HepG2 (cell line): ENCODE data around the gene RNASE1. TPM values are rescaled to one million over a fixed set of nuclear protein-coding genes. Genes with fewer than 3 reads are reported as not detected.

ENCODE experiments used
- ATAC-seq: fragments of 200-7000 bp; cut with Tn5 transposase; 3 replicates; pipeline ENCODE4 v1.9.1; 2020; ENCODE audit warnings: mild to moderate bottlenecking, moderate library complexity
- BruUV-seq: library from RNA; stranded (reverse); fragments of 400-500 nt; replicated peaks from 2 replicates; lab custom pipeline; 2021; lab: Mats Ljungman, UMichigan
- CTCF ChIA-PET: fragments of 300-600 bp; formaldehyde crosslinking; extraction: SDS; loops from one replicate; lab custom pipeline; 2021; ENCODE audit warnings: low total read pairs, inconsistent platforms, low intra/inter-chr PET ratio; lab: Yijun Ruan, JAX
- POLR2A ChIA-PET: fragments of 350-600 bp; sonication (Branson Sonifier 250); formaldehyde crosslinking; loops from one replicate; lab custom pipeline; 2020; ENCODE audit warnings: antibody characterized with exemption, inconsistent platforms; lab: Yijun Ruan, JAX
- DNase-seq: peaks from one replicate; pipeline ENCODE4 v3.0.0-alpha.2; 2015; ENCODE audit warnings: low spot score
- FAIRE-seq: peaks from 3 replicates; lab custom pipeline; 2011; peaks lifted over from hg19 to GRCh38; lab: Jason Lieb, UNC
- H2AFZ ChIP-seq: one replicate; pipeline ENCODE4 v1.6.1; 2011; ENCODE audit warnings: low read length, inconsistent platforms
- H3K27ac ChIP-seq: fragments of 300-600 bp; 3 replicates; pipeline ENCODE4 v1.8.0; 2011; ENCODE audit warnings: mixed run types, mild to moderate bottlenecking, mixed read lengths, low read length, inconsistent platforms; ENCODE audit not compliant: insufficient read depth; ENCODE audit errors: extremely low read length
- H3K27me3 ChIP-seq, 2 experiments: fragments of 200-600 bp in 1 of 2; 2 replicates in 1 of 2; 3 replicates in 1 of 2; pipeline versions ENCODE4 v1.6.0 to v1.8.0; 2011; ENCODE audit warnings: low read length in 2 of 2, mild to moderate bottlenecking in 2 of 2, moderate library complexity in 2 of 2, inconsistent platforms in 1 of 2; ENCODE audit not compliant: insufficient read depth in 2 of 2, control insufficient read depth in 1 of 2
- H3K36me3 ChIP-seq, 2 experiments: fragments of 200-600 bp in 1 of 2; replicated peaks in 1 of 2; 2 replicates in 1 of 2; 3 replicates in 1 of 2; pipeline versions ENCODE4 v1.5.1 to v1.8.0; 2011; ENCODE audit warnings: low read length in 2 of 2, inconsistent platforms in 1 of 2; ENCODE audit not compliant: insufficient read depth in 2 of 2, control insufficient read depth in 1 of 2
- H3K4me1 ChIP-seq: 2 replicates; pipeline ENCODE4 v1.5.1; 2012; ENCODE audit warnings: low read length, inconsistent platforms; ENCODE audit not compliant: insufficient read depth
- H3K4me2 ChIP-seq: 2 replicates; pipeline ENCODE4 v1.6.0; 2011; ENCODE audit warnings: low read depth, low read length, inconsistent platforms
- H3K4me3 ChIP-seq, 3 experiments: fragments of 200-600 bp in 1 of 3; sonication (generic), shearing (Covaris generic) in 1 of 3; replicated peaks in 1 of 3; 2 replicates each; pipeline ENCODE4 v1.5.1; 2011 to 2016; ENCODE audit warnings: low read length in 3 of 3, inconsistent platforms in 2 of 3, low read depth in 2 of 3, mild to moderate bottlenecking in 2 of 3, control low read depth in 1 of 3, mixed read lengths in 1 of 3; ENCODE audit not compliant: insufficient read depth in 1 of 3
- H3K79me2 ChIP-seq: one replicate; pipeline ENCODE4 v1.6.1; 2011; ENCODE audit warnings: low read length, inconsistent platforms; ENCODE audit not compliant: insufficient read depth
- H3K9ac ChIP-seq: 2 replicates; pipeline ENCODE4 v1.6.0; 2011; ENCODE audit warnings: mild to moderate bottlenecking, low read depth, low read length, inconsistent platforms; ENCODE audit not compliant: insufficient read depth
- H3K9me3 ChIP-seq: 2 replicates; pipeline ENCODE4 v1.5.1; 2012; ENCODE audit warnings: mild to moderate bottlenecking, low read length
- H4K20me1 ChIP-seq: 2 replicates; pipeline ENCODE4 v1.6.0; 2011; ENCODE audit warnings: inconsistent platforms, mild to moderate bottlenecking, low read length, moderate library complexity; ENCODE audit not compliant: insufficient read depth
- HMG20A ChIP-seq: IDR thresholded peaks from 2 replicates; pipeline ENCODE4 v1.6.1; 2016; ENCODE audit warnings: borderline replicate concordance
- LRRFIP1 ChIP-seq: sonication (generic); formaldehyde crosslinking; conservative IDR thresholded peaks from 2 replicates; pipeline ENCODE4 v1.4.0; 2020; ENCODE audit warnings: missing genetic modification reagents
- MLXIP ChIP-seq: sonication (generic); formaldehyde crosslinking; IDR thresholded peaks from 2 replicates; pipeline ENCODE4 v1.9.0; 2021; ENCODE audit warnings: missing genetic modification reagents, borderline replicate concordance
- NPAS2 ChIP-seq: sonication (generic); formaldehyde crosslinking; IDR thresholded peaks from 2 replicates; pipeline ENCODE4 v1.8.0; 2022; ENCODE audit warnings: mild to moderate bottlenecking, missing genetic modification reagents, borderline replicate concordance
- ZNF280B ChIP-seq: sonication (generic); formaldehyde crosslinking; IDR thresholded peaks from 2 replicates; pipeline ENCODE4 v1.5.0; 2020; ENCODE audit warnings: missing genetic modification reagents, mild to moderate bottlenecking, borderline replicate concordance
- ZNF451 ChIP-seq: sonication (generic); formaldehyde crosslinking; IDR thresholded peaks from 2 replicates; pipeline ENCODE4 v1.5.0; 2020; ENCODE audit warnings: mild to moderate bottlenecking, missing genetic modification reagents
- ZNF652 ChIP-seq: IDR thresholded peaks from 2 replicates; pipeline ENCODE4 v1.6.1; 2016; ENCODE audit warnings: low read depth, borderline replicate concordance
- WGBS: methylation state at CpG from one replicate; pipeline ENCODE4 v1.1.6; 2017; ENCODE audit warnings: low lambda C conversion rate; 5-methylcytosine and 5-hydroxymethylcytosine counted together
- in situ Hi-C: cut with HindIII; loops from 2 replicates; pipeline ENCODE4 v1.10.0; 2017; ENCODE audit warnings: low pct_unique_long_range_greater_than_20kb; ENCODE audit not compliant: extremely low pct_ligation_motif_present
- intact Hi-C: fragments of 100-400 bp; cut with micrococcal nuclease; formaldehyde crosslinking; loops from one replicate; pipeline ENCODE4 v1.10.0; 2022; ENCODE audit not compliant: unreplicated experiment
- polyA plus RNA-seq, 8 experiments: library from polyadenylated mRNA; depleted of rRNA in 3 of 8; stranded (reverse) in 7 of 8; unstranded in 1 of 8; fragments of >200 nt; fragmentation: Illumina TruSeq in 4 of 8; extraction: Trizol in 4 of 8; gene quantifications; 2 replicates each; pipeline versions ENCODE4 v1.2.1 to v1.2.3, GENCODE V29; 2011 to 2016; ENCODE audit warnings: low read depth in 4 of 8, missing spikeins in 1 of 8, mixed read lengths in 1 of 8; ENCODE audit not compliant: insufficient read depth in 1 of 8
- total RNA-seq, 5 experiments: library from RNA; depleted of rRNA; stranded (reverse); fragments of >200 nt; fragmentation: Illumina TruSeq; extraction: Trizol; gene quantifications; 2 replicates each; pipeline ENCODE4 v1.2.3, GENCODE V29; 2016; ENCODE audit warnings: low read depth in 1 of 5

RNASE1 gene
- total and polyA plus RNA-seq, 2 of the 13 experiments (the other 11 are each of a cell fraction or from before 2014, with no cell fraction given), result not detected

GRCh38 chr14:20798932-20799331 is 3.7 kb downstream of the RNASE1 start (continued):
- TF ChIP-seq ZNF280B (CRISPR knock-in tag), result no peak

- no peaks in the 10 kb centered on the region for H3K36me3 ChIP-seq
- H3K27ac ChIP-seq, result no peak overlapping the region
- DNase-seq (no peak), FAIRE-seq (no peak), ATAC-seq (no peak)
- 54% methylated on average over 7 of the region's 7 CpGs for WGBS
- no peak overlapping the region for H3K9ac ChIP-seq
- H3K4me2 ChIP-seq, result no peak overlapping the region
- H3K79me2 ChIP-seq, result no peaks in the 10 kb centered on the region
- in situ Hi-C loops (no loop called here), intact Hi-C loops (no loop called here)
- no peaks in the 10 kb centered on the region for H3K9me3 ChIP-seq
- peaks cover 2 to 9% of the 10 kb centered on the region in 2 experiments; a peak in 3 of 5 replicates for H3K27me3 ChIP-seq
- POLR2A ChIA-PET, result no interaction called here
- BruUV-seq, result no TSS peak
- TF ChIP-seq LRRFIP1 (CRISPR knock-in tag), result no peak
- no peak for TF ChIP-seq NPAS2 (CRISPR knock-in tag)
- TF ChIP-seq ZNF652 (CRISPR knock-in tag), result no peak
- TF ChIP-seq ZNF451 (CRISPR knock-in tag), result no peak
- no peak for TF ChIP-seq HMG20A (CRISPR knock-in tag)
- no peak for TF ChIP-seq MLXIP (CRISPR knock-in tag)
- H4K20me1 ChIP-seq, result no peaks in the 10 kb centered on the region
- H3K4me1 ChIP-seq, result peaks cover 25% of the 10 kb centered on the region
- H2AFZ ChIP-seq, result no peak overlapping the region
- CTCF ChIA-PET, result no interaction called here
- no peak overlapping the region for H3K4me3 ChIP-seq
These were observed 4.3 kb downstream of the RNASE1 start for GRCh38 chr14:20798318-20798717.
